NCI-H2029 (cell line): ENCODE measurements around the gene NPRL2.

Experiments
- DNase-seq: peaks from one replicate; lab custom pipeline; 2025; lab: John Stamatoyannopoulos, UW

NPRL2 gene

GRCh38 chr3:50373146-50374051 lies 22.8 kb upstream of the NPRL2 start:
- DNase-seq: no peak

GRCh38 chr3:50372349-50372748 lies 21.8 kb upstream of the NPRL2 start:
- no peak for DNase-seq

- DNase-seq: no peak
Observed at GRCh38 chr3:50371133-50371685, 20.6 kb upstream of the NPRL2 start.

GRCh38 chr3:50370594-50370993 lies 20.0 kb upstream of the NPRL2 start:
- DNase-seq: no peak

GRCh38 chr3:50369012-50369670 lies 18.6 kb upstream of the NPRL2 start:
- DNase-seq: no peak

- DNase-seq: no peak
Observed at GRCh38 chr3:50365842-50366220, 15.3 kb upstream of the NPRL2 start.

GRCh38 chr3:50365080-50365841 lies 14.7 kb upstream of the NPRL2 start:
- DNase-seq: peak; percentile 65

- no peak for DNase-seq
Observed at GRCh38 chr3:50364573-50365079, 14.1 kb upstream of the NPRL2 start.

GRCh38 chr3:50359760-50360110 lies 9.2 kb upstream of the NPRL2 start:
- DNase-seq: no peak

GRCh38 chr3:50358911-50359759 lies 8.6 kb upstream of the NPRL2 start, which contains the start of gene TMEM115:
Gene TMEM115 (minus strand): TSS chr3:50359521. CDS start chr3:50359063, 458 bp downstream.
- DNase-seq: peak; percentile 72

GRCh38 chr3:50358355-50358910 lies 7.9 kb upstream of the NPRL2 start:
- no peak for DNase-seq

- DNase-seq: no peak
Observed at GRCh38 chr3:50357481-50357880, 6.9 kb upstream of the NPRL2 start.

- no peak for DNase-seq
Observed at GRCh38 chr3:50356553-50356952, 6.0 kb upstream of the NPRL2 start.

- DNase-seq: no peak
Observed at GRCh38 chr3:50355829-50356552, 5.4 kb upstream of the NPRL2 start.

GRCh38 chr3:50354850-50355249 lies 4.3 kb upstream of the NPRL2 start:
- no peak for DNase-seq

GRCh38 chr3:50354186-50354764 lies 3.7 kb upstream of the NPRL2 start:
- DNase-seq: no peak

- no peak for DNase-seq
Observed at GRCh38 chr3:50353245-50354004, 2.9 kb upstream of the NPRL2 start.

- no peak for DNase-seq
Observed at GRCh38 chr3:50352781-50353180, 2.2 kb upstream of the NPRL2 start.

GRCh38 chr3:50351323-50351697 lies 735 bp upstream of the NPRL2 start:
- no peak for DNase-seq
